Astrocyte of the spinal cord (primary cell): Measurements from ENCODE around the gene KRTAP10-2.
"Not testable (repeated sequence)": the region's sequence is repeated elsewhere in the genome, so short reads cannot be mapped to it uniquely, and the experiment has no call there.

ENCODE experiments used
- DNase-seq: peaks from one replicate; pipeline ENCODE4 v3.0.0; 2011; ENCODE audit warnings: low read depth, low spot score
- H3K4me3 ChIP-seq: 2 replicates; pipeline ENCODE4 v1.5.1; 2011; ENCODE audit warnings: low read depth, mild to moderate bottlenecking, low read length, moderate library complexity
- in situ Hi-C: cut with HindIII; loops from 2 replicates; pipeline ENCODE4 v1.10.0; 2017; ENCODE audit warnings: low sequenced_read_pairs
- TF ChIP-seq, protein P1 (sequence below): IDR thresholded peaks from 2 replicates; pipeline ENCODE4 v1.5.1; 2012; ENCODE audit warnings: low read depth, mild to moderate bottlenecking, low read length, inconsistent platforms

KRTAP10-2 gene

DNA sequence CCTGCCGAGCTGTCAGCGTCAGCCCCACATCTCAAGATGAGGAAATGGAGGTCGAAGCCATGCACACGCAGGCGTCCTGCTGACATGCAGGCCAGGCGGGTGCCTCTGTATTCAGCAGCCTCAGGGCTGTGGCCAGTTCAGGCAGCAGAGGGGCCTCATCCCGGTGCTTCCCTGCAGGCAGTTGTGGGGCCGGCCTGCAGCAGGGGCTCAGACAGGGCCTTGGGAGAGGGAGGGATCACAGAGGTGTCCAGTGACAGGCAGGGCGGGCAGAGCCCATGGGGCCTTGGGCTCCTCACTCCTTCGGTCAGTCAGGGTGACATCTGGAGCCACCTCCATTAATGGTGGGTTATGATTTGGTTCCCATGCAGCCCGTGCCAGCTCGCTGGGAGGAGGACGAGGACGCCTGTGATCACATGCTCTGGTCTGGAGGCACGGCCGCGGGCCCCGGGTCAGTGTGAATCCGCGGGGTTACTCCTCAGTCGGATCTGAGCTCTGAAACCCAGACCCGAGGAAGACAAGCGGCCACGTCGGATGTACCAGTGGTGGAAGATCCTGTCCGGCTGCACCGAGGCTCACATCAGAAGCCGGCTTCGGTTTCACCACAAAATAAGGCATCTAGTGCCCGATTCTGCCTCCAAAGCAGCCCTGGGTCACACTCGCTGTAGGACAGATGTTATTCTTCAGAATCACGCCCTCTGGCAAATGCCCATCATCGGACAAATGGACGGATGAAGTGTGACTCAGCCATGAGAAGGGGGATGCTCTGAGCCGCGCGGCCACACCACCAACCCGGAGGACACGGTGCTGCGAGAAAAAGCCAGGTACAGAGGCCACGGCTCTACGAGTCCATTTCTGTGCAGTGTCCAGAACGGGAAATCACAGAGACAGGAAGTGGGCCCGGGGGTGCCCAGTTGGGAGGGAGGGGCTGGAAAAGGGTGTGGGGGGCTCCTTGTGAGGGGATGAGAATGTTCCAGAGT is 44.7 kb downstream of the KRTAP10-2 start:
- no peak for DNase-seq
- in situ Hi-C loops = no loop called here
- TF ChIP-seq, protein P1, sequence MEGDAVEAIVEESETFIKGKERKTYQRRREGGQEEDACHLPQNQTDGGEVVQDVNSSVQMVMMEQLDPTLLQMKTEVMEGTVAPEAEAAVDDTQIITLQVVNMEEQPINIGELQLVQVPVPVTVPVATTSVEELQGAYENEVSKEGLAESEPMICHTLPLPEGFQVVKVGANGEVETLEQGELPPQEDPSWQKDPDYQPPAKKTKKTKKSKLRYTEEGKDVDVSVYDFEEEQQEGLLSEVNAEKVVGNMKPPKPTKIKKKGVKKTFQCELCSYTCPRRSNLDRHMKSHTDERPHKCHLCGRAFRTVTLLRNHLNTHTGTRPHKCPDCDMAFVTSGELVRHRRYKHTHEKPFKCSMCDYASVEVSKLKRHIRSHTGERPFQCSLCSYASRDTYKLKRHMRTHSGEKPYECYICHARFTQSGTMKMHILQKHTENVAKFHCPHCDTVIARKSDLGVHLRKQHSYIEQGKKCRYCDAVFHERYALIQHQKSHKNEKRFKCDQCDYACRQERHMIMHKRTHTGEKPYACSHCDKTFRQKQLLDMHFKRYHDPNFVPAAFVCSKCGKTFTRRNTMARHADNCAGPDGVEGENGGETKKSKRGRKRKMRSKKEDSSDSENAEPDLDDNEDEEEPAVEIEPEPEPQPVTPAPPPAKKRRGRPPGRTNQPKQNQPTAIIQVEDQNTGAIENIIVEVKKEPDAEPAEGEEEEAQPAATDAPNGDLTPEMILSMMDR = no peak
- no peak overlapping the region for H3K4me3 ChIP-seq

DNA sequence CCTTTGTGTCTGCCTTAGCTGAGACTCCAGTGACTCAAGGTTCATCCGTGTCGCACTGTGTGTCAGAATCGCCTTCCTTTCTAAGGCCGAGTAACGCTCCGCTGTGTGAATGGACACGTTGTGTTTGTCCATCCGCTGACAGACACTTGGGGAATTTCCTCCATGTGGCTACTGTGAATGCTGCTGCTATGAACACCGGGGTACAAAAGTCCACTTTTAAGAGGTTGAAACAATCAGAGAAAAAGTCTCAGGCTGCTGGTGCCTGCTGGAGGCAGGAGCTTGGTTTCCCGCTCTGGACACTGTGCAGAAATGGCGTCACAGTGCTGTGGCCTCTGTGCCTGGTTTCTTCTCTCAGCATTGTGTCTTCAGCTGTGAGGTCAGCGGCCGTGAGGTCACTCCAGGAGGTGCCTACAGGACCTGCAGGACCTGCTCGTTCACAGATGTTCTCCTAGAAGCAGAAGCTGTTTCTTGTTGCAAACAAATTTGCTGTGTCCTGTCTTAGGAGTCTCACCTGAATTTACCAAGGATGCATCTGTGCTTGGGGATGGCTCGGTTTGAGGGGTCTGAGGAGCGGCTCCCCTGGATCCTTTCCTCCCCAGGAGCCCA is 45.5 kb downstream of the KRTAP10-2 start:
- H3K4me3 ChIP-seq = no peak overlapping the region
- TF ChIP-seq, protein P1 = no peak
- in situ Hi-C loops = no loop called here
- DNase-seq = no peak

DNA sequence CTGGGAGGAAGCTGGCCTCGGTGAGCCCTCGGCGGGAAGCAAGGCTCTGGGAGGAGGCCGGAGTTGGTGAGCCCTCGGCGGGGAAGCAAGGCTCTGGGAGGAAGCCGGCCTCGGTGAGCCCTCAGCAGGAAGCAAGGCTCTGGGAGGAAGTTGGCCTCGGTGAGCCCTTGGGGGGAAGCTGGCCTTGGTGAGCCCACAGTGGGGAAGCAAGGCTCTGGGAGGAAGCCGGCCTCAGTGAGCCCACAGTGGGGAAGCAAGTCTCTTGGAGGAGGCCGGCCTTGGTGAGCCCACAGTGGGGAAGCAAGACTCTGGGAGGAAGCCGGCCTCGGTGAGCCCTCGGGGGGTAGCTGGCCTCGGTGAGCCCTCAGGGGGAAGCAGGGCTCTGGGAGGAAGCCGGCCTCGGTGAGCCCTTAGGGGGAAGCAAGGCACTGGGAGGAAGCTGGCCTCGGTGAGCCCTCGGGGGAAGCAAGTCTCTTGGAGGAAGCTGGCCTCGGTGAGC is 47.4 kb downstream of the KRTAP10-2 start:
- no peak overlapping the region for H3K4me3 ChIP-seq
- TF ChIP-seq, protein P1 = no peak
- no peak for DNase-seq
- in situ Hi-C loops = no loop called here

DNA sequence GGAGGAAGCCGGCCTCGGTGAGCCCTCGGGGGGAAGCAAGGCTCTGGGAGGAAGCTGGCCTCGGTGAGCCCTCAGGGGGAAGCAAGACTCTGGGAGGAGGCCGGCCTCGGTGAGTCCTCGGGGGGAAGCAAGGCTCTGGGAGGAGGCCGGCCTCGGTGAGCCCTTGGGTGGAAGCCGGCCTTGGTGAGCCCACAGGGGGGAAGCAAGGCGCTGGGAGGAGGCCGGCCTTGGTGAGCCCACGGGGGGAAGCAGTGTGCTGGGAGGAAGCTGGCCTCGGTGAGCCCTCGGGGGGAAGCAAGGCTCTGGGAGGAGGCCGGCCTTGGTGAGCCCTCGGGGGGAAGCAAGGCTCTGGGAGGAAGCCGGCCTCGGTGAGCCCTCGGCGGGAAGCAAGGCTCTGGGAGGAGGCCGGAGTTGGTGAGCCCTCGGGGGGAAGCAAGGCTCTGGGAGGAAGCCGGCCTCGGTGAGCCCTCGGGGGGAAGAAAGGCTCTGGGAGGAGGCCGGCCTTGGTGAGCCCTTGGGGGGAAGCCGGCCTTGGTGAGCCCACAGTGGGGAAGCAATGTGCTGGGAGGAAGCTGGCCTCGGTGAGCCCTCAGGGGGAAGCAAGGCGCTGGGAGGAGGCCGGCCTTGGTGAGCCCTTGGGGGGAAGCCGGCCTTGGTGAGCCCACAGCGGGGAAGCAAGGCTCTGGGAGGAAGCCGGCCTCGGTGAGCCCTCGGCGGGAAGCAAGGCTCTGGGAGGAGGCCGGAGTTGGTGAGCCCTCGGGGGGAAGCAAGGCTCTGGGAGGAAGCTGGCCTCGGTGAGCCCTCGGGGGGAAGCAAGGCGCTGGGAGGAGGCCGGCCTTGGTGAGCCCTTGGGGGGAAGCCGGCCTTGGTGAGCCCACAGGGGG is 48.1 kb downstream of the KRTAP10-2 start:
- DNase-seq, in situ Hi-C loops, H3K4me3 ChIP-seq: not testable (repeated sequence)

DNA sequence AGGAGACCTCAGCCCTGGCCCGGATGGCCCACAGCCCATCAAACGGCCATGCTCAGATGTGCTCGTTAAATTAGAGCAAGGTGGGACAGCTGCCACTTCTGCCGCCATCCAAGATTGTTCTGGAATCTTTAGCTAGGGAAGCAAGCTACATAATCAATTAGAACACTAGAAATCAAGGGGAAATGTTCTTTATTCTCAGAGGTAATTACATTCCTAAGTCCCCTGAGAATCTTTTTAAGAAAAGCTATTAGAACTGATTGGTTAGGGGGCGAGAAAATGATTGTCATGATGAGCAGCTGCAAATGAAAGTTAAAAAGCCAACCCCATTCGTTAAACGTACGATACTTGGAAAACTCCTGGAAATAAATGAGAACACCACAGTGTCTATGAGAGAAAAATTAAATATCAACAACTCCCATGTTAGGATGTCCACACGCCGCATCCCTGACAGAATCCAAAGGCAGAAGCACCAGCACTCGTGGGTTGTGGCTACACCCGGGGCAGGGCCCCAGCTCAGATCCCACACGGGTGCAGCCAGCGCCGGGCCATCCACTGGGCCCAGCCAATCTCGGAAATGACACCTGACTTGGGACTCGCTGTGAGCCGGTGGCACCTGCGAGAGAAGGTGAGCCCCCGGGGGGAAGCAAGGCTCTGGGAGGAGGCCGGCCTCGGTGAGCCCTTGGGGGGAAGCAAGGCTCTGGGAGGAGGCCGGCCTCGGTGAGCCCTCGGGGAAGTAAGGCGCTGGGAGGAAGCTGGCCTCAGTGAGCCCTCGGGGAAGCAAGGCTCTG is 48.9 kb downstream of the KRTAP10-2 start:
- H3K4me3 ChIP-seq = no peak overlapping the region
- no peak for DNase-seq
- TF ChIP-seq, protein P1 = no peak
- in situ Hi-C loops = no loop called here
